GM19455 (cell line): Measurements from ENCODE around the gene RTL10.
"Not testable (repeated sequence)": the region's sequence is repeated elsewhere in the genome, so short reads cannot be mapped to it uniquely, and the experiment has no call there.

Source experiments
- ATAC-seq: cut with Tn5 transposase; IDR thresholded peaks from one replicate; pipeline ENCODE4 v1.9.1; 2021; ENCODE audit not compliant: unreplicated experiment

Gene RTL10

DNA sequence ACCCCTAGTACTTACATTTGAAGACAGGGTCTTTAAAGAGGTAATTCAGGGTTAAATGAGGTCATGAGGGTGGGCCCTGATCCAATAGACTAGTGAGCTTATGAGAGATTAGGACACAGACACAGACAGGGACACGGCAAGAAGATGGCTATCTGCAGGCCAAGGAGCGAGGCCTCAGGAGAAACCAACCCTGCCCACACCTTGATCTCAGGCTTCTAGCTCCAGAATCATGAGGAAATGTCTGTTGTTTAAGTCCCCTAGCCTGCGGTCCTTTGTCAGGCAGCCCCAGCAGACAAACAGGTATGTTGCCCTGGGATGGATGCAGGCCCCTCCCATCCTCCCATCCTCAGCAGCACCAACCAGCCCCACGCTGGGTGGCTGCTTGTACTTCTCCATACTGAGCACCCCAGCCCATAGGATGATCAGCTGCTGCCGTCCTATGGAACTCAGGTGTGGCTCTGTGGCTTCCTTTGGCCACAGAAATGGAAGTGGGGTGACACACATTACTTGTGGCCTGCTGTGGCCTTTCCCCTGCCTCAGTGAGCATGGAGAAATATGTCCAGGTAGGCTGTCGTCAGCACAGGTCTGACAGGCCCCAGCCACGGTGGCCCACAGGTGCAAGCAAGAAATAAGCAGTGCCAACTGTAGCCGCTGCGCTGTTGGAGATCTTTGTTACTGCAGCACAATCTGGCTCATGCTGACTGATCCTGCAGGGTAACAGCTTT is 7.9 kb downstream of the RTL10 start:
- no peak for ATAC-seq

DNA sequence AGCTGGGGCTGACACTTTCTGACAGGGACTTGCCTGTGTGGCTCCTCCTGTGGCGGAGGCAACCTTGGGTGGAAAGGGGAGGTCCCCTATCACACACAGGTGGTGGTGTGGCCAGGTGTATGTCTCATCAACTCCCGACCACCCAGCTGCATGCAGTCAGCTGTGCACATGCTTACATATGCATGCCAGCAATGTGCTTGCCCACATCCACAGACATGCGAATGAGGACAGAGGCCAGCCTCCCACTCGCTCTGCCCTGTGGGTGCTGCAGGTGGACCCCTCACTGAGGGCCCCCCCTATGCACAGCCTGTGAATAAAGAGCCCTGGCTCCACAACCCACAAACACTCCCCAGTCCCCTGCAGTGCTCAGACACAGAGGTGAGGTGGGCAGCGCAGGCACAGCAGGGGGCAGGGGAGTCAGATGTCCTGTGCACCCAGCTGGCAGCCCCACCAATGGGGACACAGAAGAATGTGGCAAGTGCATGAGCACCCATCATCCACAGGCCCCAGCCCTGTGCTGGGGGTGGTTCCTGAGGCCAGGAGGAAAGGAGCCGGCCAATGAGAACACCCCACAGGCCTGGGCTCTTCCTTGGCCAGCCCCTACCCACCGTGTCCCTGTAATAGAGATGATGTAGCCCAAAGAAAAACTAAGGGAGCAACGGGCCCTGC is 9.5 kb downstream of the RTL10 start:
- no peak for ATAC-seq

DNA sequence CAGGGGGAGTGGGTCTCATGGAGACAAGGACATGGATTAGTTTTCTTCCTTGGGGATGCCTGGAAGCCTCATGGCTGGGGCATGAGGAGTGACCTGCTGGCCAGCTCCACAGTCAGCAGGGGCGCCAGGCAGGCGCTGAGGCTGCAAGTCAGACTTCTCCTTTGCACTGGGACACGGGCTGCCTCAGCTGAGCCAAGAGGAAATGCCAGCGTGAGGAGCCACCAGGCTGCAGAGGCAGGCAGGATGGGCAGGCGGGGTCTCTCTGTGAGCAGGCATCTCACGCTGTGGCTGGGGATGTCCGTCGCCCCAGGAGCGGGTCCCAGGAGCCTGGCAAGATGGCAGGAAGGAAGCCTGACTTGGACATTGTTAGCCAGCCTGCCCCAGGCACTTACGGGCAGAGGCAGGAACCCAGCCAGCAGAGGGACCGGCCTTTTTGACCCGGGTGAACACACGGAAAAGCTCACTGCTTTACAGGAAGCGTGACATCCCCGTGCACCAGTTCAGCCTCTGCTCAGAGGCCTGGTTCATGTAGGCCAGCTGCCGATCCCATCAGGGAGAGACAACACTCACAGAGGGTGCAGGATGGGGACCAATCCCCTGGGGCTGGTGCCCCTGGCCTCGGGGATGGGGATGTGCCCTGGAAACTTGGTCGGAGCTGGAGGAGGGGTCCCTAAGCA is 10.2 kb downstream of the RTL10 start:
- no peak for ATAC-seq

- ATAC-seq = no peak
Observed at GRCh38 chr22:19843857-19844376, 10.8 kb downstream of the RTL10 start.

DNA sequence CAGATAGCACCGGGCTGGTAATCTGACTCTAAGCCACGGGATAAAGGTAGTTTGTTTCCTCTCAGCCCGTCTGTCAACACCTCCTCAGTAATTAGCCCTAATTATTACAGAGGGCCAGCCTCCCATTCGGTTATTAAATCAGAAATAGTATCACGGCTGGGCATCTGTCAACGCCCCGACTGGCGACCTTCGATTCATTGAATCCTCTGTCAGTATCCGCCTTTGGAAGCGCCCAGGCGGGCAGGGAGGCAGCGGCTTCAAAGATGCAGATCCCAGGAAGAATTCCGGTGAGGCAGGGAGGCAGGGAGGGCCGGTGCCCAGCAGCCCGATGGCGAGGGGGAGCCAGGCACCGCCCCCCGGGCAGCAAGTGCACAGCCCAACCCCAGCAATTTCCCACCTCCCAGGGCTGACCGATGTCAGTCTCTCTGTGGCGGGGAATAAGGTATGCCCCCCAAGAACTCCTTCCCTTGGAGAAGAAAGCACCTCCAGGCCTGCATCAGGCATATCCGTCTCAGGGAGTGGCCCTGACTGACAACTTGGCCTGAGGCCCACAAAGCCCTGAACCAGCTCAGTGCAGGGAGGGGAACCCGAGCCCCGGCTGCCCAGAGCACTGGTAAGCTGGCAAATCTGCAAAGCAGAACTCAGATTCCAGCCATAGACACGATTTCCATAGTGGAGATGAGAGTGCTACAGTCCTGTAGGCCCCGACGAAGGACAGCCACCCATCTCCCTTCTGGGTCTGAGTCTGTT is 11.4 kb downstream of the RTL10 start:
- no peak for ATAC-seq

- no peak for ATAC-seq
Observed at GRCh38 chr22:19842393-19843106, 12.1 kb downstream of the RTL10 start.

DNA sequence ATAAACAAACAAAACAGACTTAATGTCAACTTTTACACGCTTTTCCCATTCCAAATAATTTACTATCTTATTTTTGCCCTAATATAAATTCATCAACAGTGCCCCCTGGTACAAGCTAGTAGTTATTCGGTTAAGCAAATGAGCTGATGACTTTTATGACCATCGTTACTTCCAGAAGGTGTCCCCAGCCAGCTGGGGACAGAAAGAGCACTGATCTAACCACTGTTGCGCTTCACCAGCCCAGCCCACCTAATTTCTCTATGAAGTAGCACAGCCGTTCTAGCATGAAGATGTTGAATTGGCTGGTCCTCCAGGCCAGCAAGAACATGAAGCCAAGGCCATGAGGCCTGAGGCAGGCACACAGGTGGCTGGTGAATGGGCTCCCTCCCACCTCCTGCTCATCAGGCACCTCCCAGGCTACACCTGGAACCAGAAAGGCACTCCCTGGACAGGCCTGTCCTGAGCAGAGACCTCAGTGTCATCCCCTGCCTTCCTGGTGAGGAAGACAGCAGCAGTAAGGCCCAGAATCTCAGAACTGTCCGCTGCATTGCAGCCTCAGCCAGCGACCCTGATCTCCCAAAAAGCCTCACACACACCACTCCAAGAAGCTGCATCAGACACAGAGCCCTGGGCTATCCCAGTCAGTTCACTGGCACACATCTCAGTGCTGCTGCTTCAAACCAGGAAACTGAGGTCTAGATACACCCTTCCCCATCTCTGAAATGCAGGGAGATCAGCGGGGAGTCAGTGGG is 12.9 kb downstream of the RTL10 start:
- no peak for ATAC-seq

- no peak for ATAC-seq
Observed at GRCh38 chr22:19840955-19841640, 13.6 kb downstream of the RTL10 start.

- ATAC-seq = no peak
Observed at GRCh38 chr22:19840059-19840458, 14.6 kb downstream of the RTL10 start.

- ATAC-seq = no peak
Observed at GRCh38 chr22:19837915-19838314, 16.8 kb downstream of the RTL10 start.

DNA sequence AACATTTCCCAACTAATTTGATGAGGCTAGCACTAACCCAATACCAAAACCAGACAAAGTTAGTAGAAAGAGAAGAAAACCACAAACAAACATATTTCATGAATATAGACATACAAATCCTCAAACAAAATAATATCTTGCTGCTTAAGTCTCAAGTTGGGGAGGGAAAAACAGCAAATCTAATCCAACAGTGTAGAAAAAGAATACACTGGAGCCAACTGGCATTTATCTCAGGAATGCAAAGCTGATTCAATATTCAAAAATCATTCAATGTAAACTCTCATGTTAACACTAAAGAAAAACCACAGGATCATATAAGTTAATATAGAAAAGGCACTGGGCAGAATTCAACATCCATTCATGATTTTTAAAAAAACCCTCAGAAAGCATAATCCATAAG is 18.2 kb downstream of the RTL10 start:
- no peak for ATAC-seq

DNA sequence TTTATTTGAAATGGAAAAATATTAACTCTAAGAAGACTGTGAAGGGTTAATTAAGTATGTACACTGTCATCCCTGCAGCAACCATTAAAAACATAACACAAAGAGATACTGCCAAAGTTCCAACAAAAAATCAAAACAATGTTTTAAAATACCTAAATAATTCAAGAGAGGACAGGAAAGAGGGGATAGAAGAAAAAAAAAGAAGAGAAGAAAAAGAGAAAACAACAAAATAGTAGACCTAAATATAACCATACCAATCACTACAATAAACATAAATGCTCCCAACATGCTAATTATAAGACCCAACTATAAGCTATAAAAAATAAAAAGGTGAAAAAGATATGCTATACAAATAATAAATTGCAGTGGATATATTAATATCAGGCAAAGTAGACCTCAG is 20.1 kb downstream of the RTL10 start:
- ATAC-seq = no peak

DNA sequence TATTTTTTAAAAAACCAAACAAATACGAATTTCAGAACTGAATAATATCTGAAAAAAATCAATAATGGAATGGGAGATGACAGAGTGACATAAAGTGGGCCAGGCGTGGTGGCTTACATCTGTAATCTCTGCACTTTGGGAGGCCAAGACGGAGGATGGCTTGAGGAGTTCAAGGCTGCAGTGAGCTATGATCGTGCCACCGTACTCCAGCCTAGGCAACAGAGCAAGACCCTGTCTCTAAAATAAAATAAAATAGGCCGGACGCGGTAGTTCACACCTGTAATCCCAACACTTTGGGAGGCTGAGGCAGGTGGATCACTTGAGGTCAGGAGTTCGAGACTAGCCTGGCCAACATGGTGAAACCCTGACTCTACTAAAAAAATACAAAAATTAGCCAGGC is 21.3 kb downstream of the RTL10 start:
- ATAC-seq = not testable (repeated sequence)

- ATAC-seq = no peak
Observed at GRCh38 chr22:19832476-19833108, 22.1 kb downstream of the RTL10 start.

GRCh38 chr22:19831979-19832378 is 22.7 kb downstream of the RTL10 start:
- ATAC-seq = not testable (repeated sequence)

- no peak for ATAC-seq
Observed at GRCh38 chr22:19831016-19831415, 23.7 kb downstream of the RTL10 start.

DNA sequence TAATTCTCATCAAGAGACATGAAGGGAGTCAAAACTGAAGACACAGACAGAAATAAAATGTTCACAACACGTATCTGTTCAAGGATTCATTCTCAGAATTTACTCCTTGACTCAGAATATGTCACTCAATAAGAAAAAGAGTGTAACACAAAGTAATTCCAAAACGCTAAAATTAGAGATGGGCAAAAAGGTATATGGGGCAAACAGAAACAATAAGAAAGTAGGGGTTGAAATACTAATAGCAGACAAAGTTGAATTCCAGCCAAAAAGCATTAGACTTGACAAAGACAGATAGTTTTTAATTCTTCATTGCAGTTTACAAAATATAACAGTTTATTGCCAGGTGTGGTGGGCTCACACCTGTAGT is 26.7 kb downstream of the RTL10 start:
- no peak for ATAC-seq

GRCh38 chr22:19827341-19828034 is 27.2 kb downstream of the RTL10 start:
- no peak for ATAC-seq
